Stomach (tissue), 9 donors: ENCODE results near the gene ARL14. TPM values are rescaled to one million over a fixed set of nuclear protein-coding genes. Genes with fewer than 3 reads are reported as not detected.

Experiments used
- DNase-seq, 2 donors: peaks; one replicate each; pipeline versions ENCODE4 v3.0.0 to v3.0.0-alpha.2; 2013 to 2019
- H3K27ac ChIP-seq, 5 donors: fragments of 200-600 bp in 4 of 5; sonication (generic) in 4 of 5; one replicate each; pipeline ENCODE4 v1.5.1; 2013 to 2019; ENCODE audit warnings: mild to moderate bottlenecking in 1 of 5, moderate library complexity in 1 of 5
- H3K27me3 ChIP-seq, 3 donors: fragments of 200-600 bp; sonication (generic); one replicate each; pipeline ENCODE4 v1.5.1; 2017 to 2019; ENCODE audit warnings: mixed run types in 1 of 3
- H3K36me3 ChIP-seq, 4 donors: fragments of 200-600 bp; sonication (generic); 1 replicate in 3 of 4; 2 replicates in 1 of 4; pipeline ENCODE4 v1.5.1; 2016 to 2019
- H3K4me1 ChIP-seq, 4 donors: fragments of 200-600 bp; sonication (generic); one replicate each; pipeline ENCODE4 v1.5.1; 2016 to 2019
- H3K4me3 ChIP-seq, 4 donors: fragments of 200-600 bp; sonication (generic) in 3 of 4; one replicate each; pipeline ENCODE4 v1.5.1; 2016 to 2019; ENCODE audit warnings: mild to moderate bottlenecking in 1 of 4
- H3K9me3 ChIP-seq, 4 donors: fragments of 200-600 bp; sonication (generic); one replicate each; pipeline ENCODE4 v1.5.1; 2016 to 2019
- EP300 ChIP-seq: sonication (generic); formaldehyde crosslinking; IDR thresholded peaks from one replicate; pipeline ENCODE4 v1.6.1; 2017; ENCODE audit warnings: antibody characterized with exemption
- POLR2A ChIP-seq, 4 donors: fragments of 450-650 bp; IDR thresholded peaks; one replicate each; pipeline ENCODE4 v1.6.1; 2016; ENCODE audit warnings: antibody characterized with exemption in 4 of 4, control low read depth in 2 of 4, mild to moderate bottlenecking in 1 of 4, moderate library complexity in 1 of 4
- POLR2AphosphoS5 ChIP-seq, 3 donors: sonication (generic); formaldehyde crosslinking; IDR thresholded peaks; one replicate each; pipeline ENCODE4 v1.6.1; 2016; ENCODE audit warnings: antibody characterized with exemption in 3 of 3
- WGBS, 5 donors: extraction: QIAGEN DNeasy Blood & Tissue Kit in 3 of 5; methylation state at CpG; one replicate each; pipeline versions ENCODE4 v1.1.5 to v1.1.7; 2013 to 2018; 5-methylcytosine and 5-hydroxymethylcytosine counted together
- intact Hi-C: fragments of 100-400 bp; cut with DNase I; formaldehyde crosslinking; loops from one replicate; pipeline ENCODE4 v1.15.1; 2023; ENCODE audit warnings: low total_unique reads
- polyA plus RNA-seq, 3 donors: library from polyadenylated mRNA; stranded (reverse); fragments of 200-250 nt; gene quantifications; one replicate each; pipeline ENCODE4 v1.2.3, GENCODE V29; 2013
- total RNA-seq, 5 donors: library from RNA; depleted of rRNA; stranded (reverse); fragments of >200 nt; gene quantifications; one replicate each; pipeline versions ENCODE4 v1.1.0 to v1.2.3, GENCODE V29; 2014 to 2016
- TF ChIP-seq, protein P1 (sequence below), 7 experiments: fragments of 450-650 bp in 4 of 7; fragments of 200-600 bp in 3 of 7; sonication (generic) in 3 of 7; IDR thresholded peaks; one replicate each; pipeline ENCODE4 v1.5.1; 2016 to 2019; ENCODE audit warnings: antibody characterized with exemption in 7 of 7, control low read depth in 2 of 7, mild to moderate bottlenecking in 1 of 7
- donor health status: healthy with polysubstance abuse.
- donor health status: Bipolar disorder and iron deficiency.
- donor health status: healthy.

Gene ARL14
- total and polyA plus RNA-seq, 8 donors: 4.3 to 181 (median 23.4) TPM

DNA sequence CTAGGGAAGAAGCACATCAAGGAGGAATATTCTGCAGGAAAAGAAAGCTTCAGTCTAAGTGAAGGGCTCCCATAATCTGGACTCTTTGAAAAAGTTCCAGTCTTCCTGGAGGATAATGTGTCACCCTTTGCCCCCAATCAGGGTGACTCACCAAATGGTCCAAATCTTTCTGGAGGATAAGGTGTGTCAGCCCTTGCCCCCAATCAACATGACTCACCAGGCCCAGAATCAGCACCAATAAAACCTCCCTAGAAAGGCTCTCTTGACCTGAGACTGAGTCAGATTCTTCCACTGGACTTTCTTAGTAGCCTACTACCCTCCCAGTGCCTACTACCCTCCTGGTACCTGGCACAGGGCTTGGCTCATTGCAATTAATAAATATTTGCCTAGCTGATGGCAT lies 9.5 kb upstream of the ARL14 start:
- Histone ChIP-seq H3K4me3 (no peak overlapping the region), H3K27ac (peak overlapping the region in 3 of 5 donors; percentile 3 to 77 (median 74)), H3K36me3 (no peaks in the 10 kb centered on the region), H3K27me3 (no peaks in the 10 kb centered on the region), H3K4me1 (peaks cover 0 to 4% (median 0%) of the 10 kb centered on the region in 4 donors), H3K9me3 (no peaks in the 10 kb centered on the region)
- intact Hi-C loops: no loop called here
- peak; percentile 43 to 66 for DNase-seq
- no peak for TF ChIP-seq POLR2A (IDR thresholded peaks at IDR 0.05)
- TF ChIP-seq POLR2AphosphoS5 (IDR thresholded peaks at IDR 0.05): peak in 1 of 3 donors; percentile 59
- no peak for TF ChIP-seq EP300

DNA sequence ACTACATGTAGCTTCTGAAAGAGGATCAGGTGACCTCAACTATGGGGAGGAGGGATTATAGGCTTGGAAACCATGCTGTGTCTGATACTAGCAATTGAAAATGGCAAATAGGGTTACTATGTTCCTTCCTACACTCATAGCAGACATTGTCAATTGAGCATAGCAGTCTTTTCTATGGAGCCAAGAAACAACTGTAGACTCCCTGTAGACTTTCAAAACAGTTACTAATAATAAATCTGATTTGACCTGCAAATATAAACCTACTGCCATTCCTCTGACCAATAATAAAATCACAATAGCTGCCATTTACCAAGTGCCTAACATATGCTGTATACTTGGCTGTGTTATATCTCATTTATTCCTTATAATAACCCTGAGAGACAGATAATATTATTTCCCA lies 8.5 kb upstream of the ARL14 start:
- H3K27me3 ChIP-seq: no peaks in the 10 kb centered on the region
- H3K36me3 ChIP-seq: no peaks in the 10 kb centered on the region
- H3K9me3 ChIP-seq: no peaks in the 10 kb centered on the region
- no peak for DNase-seq
- intact Hi-C loops: no loop called here
- TF ChIP-seq POLR2AphosphoS5 (IDR thresholded peaks at IDR 0.05) (no peak), POLR2A (IDR thresholded peaks at IDR 0.05) (no peak), EP300 (no peak)
- TF ChIP-seq, protein P1, sequence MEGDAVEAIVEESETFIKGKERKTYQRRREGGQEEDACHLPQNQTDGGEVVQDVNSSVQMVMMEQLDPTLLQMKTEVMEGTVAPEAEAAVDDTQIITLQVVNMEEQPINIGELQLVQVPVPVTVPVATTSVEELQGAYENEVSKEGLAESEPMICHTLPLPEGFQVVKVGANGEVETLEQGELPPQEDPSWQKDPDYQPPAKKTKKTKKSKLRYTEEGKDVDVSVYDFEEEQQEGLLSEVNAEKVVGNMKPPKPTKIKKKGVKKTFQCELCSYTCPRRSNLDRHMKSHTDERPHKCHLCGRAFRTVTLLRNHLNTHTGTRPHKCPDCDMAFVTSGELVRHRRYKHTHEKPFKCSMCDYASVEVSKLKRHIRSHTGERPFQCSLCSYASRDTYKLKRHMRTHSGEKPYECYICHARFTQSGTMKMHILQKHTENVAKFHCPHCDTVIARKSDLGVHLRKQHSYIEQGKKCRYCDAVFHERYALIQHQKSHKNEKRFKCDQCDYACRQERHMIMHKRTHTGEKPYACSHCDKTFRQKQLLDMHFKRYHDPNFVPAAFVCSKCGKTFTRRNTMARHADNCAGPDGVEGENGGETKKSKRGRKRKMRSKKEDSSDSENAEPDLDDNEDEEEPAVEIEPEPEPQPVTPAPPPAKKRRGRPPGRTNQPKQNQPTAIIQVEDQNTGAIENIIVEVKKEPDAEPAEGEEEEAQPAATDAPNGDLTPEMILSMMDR (IDR thresholded peaks at IDR 0.05): no peak
- H3K4me1 ChIP-seq: peaks cover 0 to 4% (median 3%) of the 10 kb centered on the region in 4 donors
- no peak overlapping the region for H3K4me3 ChIP-seq
- H3K27ac ChIP-seq: peak overlapping the region in 3 of 5 donors; percentile 25 to 74 (median 41)

GRCh38 chr3:160671231-160671630 lies 5.7 kb upstream of the ARL14 start:
- intact Hi-C loops: no loop called here
- H3K27ac ChIP-seq: peak overlapping the region in 1 of 5 donors; percentile 84
- H3K4me1 ChIP-seq: peaks cover 0 to 10% (median 6%) of the 10 kb centered on the region in 4 donors
- H3K4me3 ChIP-seq: no peak overlapping the region
- no peaks in the 10 kb centered on the region for H3K36me3 ChIP-seq
- no peak for DNase-seq
- TF ChIP-seq EP300 (no peak), POLR2A (IDR thresholded peaks at IDR 0.05) (no peak), POLR2AphosphoS5 (IDR thresholded peaks at IDR 0.05) (no peak)
- TF ChIP-seq, protein P1 (IDR thresholded peaks at IDR 0.05): no peak
- no peaks in the 10 kb centered on the region for H3K9me3 ChIP-seq
- H3K27me3 ChIP-seq: no peaks in the 10 kb centered on the region
- WGBS, 5 donors: 66 to 89% (median 71%) methylated on average over 6 of the region's 6 CpGs

GRCh38 chr3:160671995-160672394 lies 5.0 kb upstream of the ARL14 start:
- WGBS, 5 donors: 88 to 94% (median 93%) methylated on average over 2 of the region's 2 CpGs
- TF ChIP-seq, protein P1 (IDR thresholded peaks at IDR 0.05): no peak
- TF ChIP-seq EP300: no peak
- TF ChIP-seq POLR2A (IDR thresholded peaks at IDR 0.05): no peak
- no peak for TF ChIP-seq POLR2AphosphoS5 (IDR thresholded peaks at IDR 0.05)
- Histone ChIP-seq H3K27me3 (no peaks in the 10 kb centered on the region), H3K4me1 (peaks cover 0 to 15% (median 8%) of the 10 kb centered on the region in 4 donors), H3K27ac (peak overlapping the region in 1 of 5 donors; percentile 84), H3K4me3 (no peak overlapping the region), H3K36me3 (no peaks in the 10 kb centered on the region), H3K9me3 (no peaks in the 10 kb centered on the region)
- DNase-seq: no peak
- intact Hi-C loops: no loop called here

DNA sequence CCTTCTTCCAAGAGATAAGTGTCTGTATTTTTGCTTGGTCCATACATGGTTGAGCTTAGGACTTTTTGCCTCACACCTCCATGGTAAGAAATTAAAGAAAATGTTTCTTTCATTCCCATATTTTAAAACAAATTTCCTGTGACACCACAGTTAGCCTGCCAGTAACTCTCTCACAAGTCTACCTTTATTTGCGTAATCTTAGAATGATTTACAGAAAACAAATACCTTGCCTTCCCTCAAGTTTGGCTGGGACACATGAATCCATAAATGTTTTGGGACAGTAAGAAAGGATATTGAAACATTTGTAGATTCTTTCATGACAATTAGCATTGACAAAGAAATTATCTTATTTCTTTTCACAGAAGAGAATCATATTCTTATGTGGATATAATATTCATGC lies 3.8 kb upstream of the ARL14 start:
- Histone ChIP-seq H3K36me3 (no peaks in the 10 kb centered on the region), H3K4me1 (peaks cover 0 to 17% (median 8%) of the 10 kb centered on the region in 4 donors), H3K27ac (peak overlapping the region in 4 of 5 donors; percentile 8 to 84 (median 42)), H3K4me3 (no peak overlapping the region), H3K9me3 (no peaks in the 10 kb centered on the region), H3K27me3 (no peaks in the 10 kb centered on the region)
- TF ChIP-seq, protein P1 (IDR thresholded peaks at IDR 0.05): no peak
- no peak for TF ChIP-seq EP300
- intact Hi-C loops: no loop called here
- DNase-seq: peak in 1 of 2 donors; percentile 16
- WGBS, 5 donors: 35 to 67% (median 50%) methylated on average over 1 of the region's 1 CpG
